HEK293 (cell line): ENCODE results near the gene XPO5.

Source experiments
- CTCF ChIA-PET: fragments of 350-600 bp; formaldehyde crosslinking; extraction: SDS; loops from one replicate; lab custom pipeline; 2021; ENCODE audit warnings: antibody characterized with exemption; lab: Yijun Ruan, JAX
- POLR2A ChIA-PET: fragments of 300-600 bp; formaldehyde crosslinking; extraction: SDS; loops from one replicate; lab custom pipeline; 2020; ENCODE audit warnings: antibody characterized with exemption, inconsistent platforms; lab: Yijun Ruan, JAX
- H3K27ac ChIP-seq: fragments of 200-500 bp; sonication (Bioruptor generic); 2 replicates; pipeline ENCODE4 v1.5.1; 2014; ENCODE audit warnings: low read depth, low read length, control low read depth, inconsistent platforms; ENCODE audit errors: extremely low read depth
- H3K36me3 ChIP-seq, 2 experiments: fragments of 200-500 bp in 1 of 2; sonication (Bioruptor generic) in 1 of 2; 1 replicate in 1 of 2; 2 replicates in 1 of 2; pipeline ENCODE4 v1.5.1; 2014 to 2017; ENCODE audit warnings: inconsistent platforms in 2 of 2, low read length in 2 of 2; ENCODE audit not compliant: control insufficient read depth in 2 of 2, insufficient read depth in 1 of 2
- H3K4me1 ChIP-seq: fragments of 200-500 bp; sonication (Bioruptor generic); 2 replicates; pipeline ENCODE4 v1.5.1; 2014; ENCODE audit warnings: mild to moderate bottlenecking, low read length, inconsistent platforms; ENCODE audit not compliant: control insufficient read depth, insufficient read depth
- H3K4me3 ChIP-seq: 2 replicates; pipeline ENCODE4 v1.5.1; 2011; ENCODE audit warnings: low read depth, mild to moderate bottlenecking, control low read depth, low read length, moderate library complexity
- H3K9me3 ChIP-seq: fragments of 200-500 bp; sonication (Bioruptor generic); 2 replicates; pipeline ENCODE4 v1.5.1; 2014; ENCODE audit warnings: low read depth, low read length, inconsistent platforms; ENCODE audit not compliant: control insufficient read depth, insufficient read depth
- GLI4 ChIP-seq: fragments of 450-650 bp; formaldehyde crosslinking; IDR thresholded peaks from 2 replicates; pipeline ENCODE4 v1.5.1; 2016; ENCODE audit warnings: missing biosample characterization, missing genetic modification characterization
- KLF16 ChIP-seq: fragments of 450-650 bp; formaldehyde crosslinking; IDR thresholded peaks from 2 replicates; pipeline ENCODE4 v1.5.1; 2017; ENCODE audit warnings: missing biosample characterization, missing genetic modification characterization
- OSR2 ChIP-seq: fragments of 450-650 bp; formaldehyde crosslinking; IDR thresholded peaks from 2 replicates; pipeline ENCODE4 v1.5.1; 2016; ENCODE audit warnings: missing biosample characterization, missing genetic modification characterization
- RBAK ChIP-seq: fragments of 450-650 bp; formaldehyde crosslinking; IDR thresholded peaks from 2 replicates; pipeline ENCODE4 v1.5.1; 2016; ENCODE audit warnings: missing biosample characterization, missing genetic modification characterization
- SALL2 ChIP-seq: fragments of 450-650 bp; formaldehyde crosslinking; IDR thresholded peaks from 2 replicates; pipeline ENCODE4 v1.5.0; 2017; ENCODE audit warnings: missing biosample characterization, mild to moderate bottlenecking, missing genetic modification characterization, borderline replicate concordance
- SCRT2 ChIP-seq: fragments of 450-650 bp; formaldehyde crosslinking; IDR thresholded peaks from 2 replicates; pipeline ENCODE4 v1.5.1; 2016; ENCODE audit warnings: missing biosample characterization, missing genetic modification characterization
- TCF7L2 ChIP-seq: IDR thresholded peaks from 2 replicates; pipeline ENCODE4 v1.6.1; 2011; ENCODE audit warnings: low read depth, mild to moderate bottlenecking, inconsistent platforms, low read length, moderate library complexity, borderline replicate concordance
- ZFP69B ChIP-seq: fragments of 450-650 bp; formaldehyde crosslinking; IDR thresholded peaks from 2 replicates; pipeline ENCODE4 v1.5.1; 2016; ENCODE audit warnings: missing biosample characterization, missing genetic modification characterization
- ZNF248 ChIP-seq: fragments of 450-650 bp; formaldehyde crosslinking; IDR thresholded peaks from 2 replicates; pipeline ENCODE4 v1.5.1; 2017; ENCODE audit warnings: missing biosample characterization, missing genetic modification characterization
- ZNF366 ChIP-seq: fragments of 450-650 bp; formaldehyde crosslinking; conservative IDR thresholded peaks from 2 replicates; pipeline ENCODE4 v1.5.1; 2016; ENCODE audit warnings: missing biosample characterization, missing genetic modification characterization
- ZNF530 ChIP-seq: fragments of 450-650 bp; formaldehyde crosslinking; IDR thresholded peaks from 2 replicates; pipeline ENCODE4 v1.5.1; 2016; ENCODE audit warnings: low read depth, missing biosample characterization, missing genetic modification characterization
- ZNF600 ChIP-seq: fragments of 450-650 bp; formaldehyde crosslinking; IDR thresholded peaks from 2 replicates; pipeline ENCODE4 v1.5.1; 2016; ENCODE audit warnings: missing biosample characterization, missing genetic modification characterization
- ZNF658 ChIP-seq: fragments of 450-650 bp; formaldehyde crosslinking; IDR thresholded peaks from 2 replicates; pipeline ENCODE4; 2016; ENCODE audit warnings: missing biosample characterization, missing genetic modification characterization
- ZNF777 ChIP-seq: fragments of 450-650 bp; formaldehyde crosslinking; IDR thresholded peaks from 2 replicates; pipeline ENCODE4 v1.5.1; 2017; ENCODE audit warnings: missing biosample characterization, missing genetic modification characterization, borderline replicate concordance
- ZNF792 ChIP-seq: fragments of 450-650 bp; formaldehyde crosslinking; IDR thresholded peaks from 2 replicates; pipeline ENCODE4 v1.5.1; 2016; ENCODE audit warnings: missing biosample characterization, missing genetic modification characterization
- TF ChIP-seq, protein P1 (sequence below): fragments of 450-650 bp; formaldehyde crosslinking; IDR thresholded peaks from 2 replicates; pipeline ENCODE4 v1.5.1; 2016; ENCODE audit warnings: missing biosample characterization, missing genetic modification characterization
- TF ChIP-seq, protein P2 (sequence below): fragments of 450-650 bp; formaldehyde crosslinking; IDR thresholded peaks from 2 replicates; pipeline ENCODE4 v1.5.1; 2016; ENCODE audit warnings: missing biosample characterization, missing genetic modification characterization
- TF ChIP-seq, protein P3 (sequence below): fragments of 450-650 bp; formaldehyde crosslinking; IDR thresholded peaks from 2 replicates; pipeline ENCODE4 v1.5.1; 2016; ENCODE audit warnings: missing biosample characterization, missing genetic modification characterization
- TF ChIP-seq, protein P4 (sequence below): fragments of 450-650 bp; formaldehyde crosslinking; IDR thresholded peaks from 2 replicates; pipeline ENCODE4 v1.5.1; 2016; ENCODE audit warnings: missing biosample characterization, missing genetic modification characterization, borderline replicate concordance

The XPO5 gene

DNA sequence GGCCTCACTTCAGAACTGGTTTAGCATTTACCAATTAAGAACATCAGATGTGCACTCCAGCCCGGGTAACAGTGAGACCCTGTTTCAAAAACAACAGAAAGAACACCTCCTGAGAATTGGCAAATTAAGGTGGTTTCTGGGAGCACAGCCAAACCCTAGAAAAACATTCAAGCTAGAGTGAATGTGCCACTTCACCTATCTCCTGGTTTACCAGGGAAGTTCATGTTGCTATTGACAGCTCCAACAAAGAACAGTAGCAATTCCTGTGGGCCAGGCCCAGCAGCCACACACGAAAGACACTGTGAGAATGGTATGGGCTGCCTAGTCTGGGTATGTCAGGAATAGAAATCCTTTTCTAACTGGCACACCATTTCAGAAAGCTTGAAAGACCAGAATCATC, 54.0 kb downstream of the XPO5 start:
- peaks cover 30 to 82% of the 10 kb centered on the region in 2 experiments for H3K36me3 ChIP-seq
- H3K9me3 ChIP-seq, result no peaks in the 10 kb centered on the region
- POLR2A ChIA-PET, result interaction anchor here (0.6 to 2.3 kb wide), 5 partner anchors 10 to 54 kb away, joined by 3 to 8 read pairs (median 8); partner anchors contain the start of genes LRRC73 and XPO5
- CTCF ChIA-PET, result interaction anchor here (0.6 to 2.1 kb wide), 3 partner anchors 15 to 294 kb away, joined by 3 to 6 read pairs (median 3); no protein-coding TSS in a partner anchor
- TF ChIP-seq OSR2 (tag by site-specific recombination), result peak; percentile 70
- TF ChIP-seq, protein P1, sequence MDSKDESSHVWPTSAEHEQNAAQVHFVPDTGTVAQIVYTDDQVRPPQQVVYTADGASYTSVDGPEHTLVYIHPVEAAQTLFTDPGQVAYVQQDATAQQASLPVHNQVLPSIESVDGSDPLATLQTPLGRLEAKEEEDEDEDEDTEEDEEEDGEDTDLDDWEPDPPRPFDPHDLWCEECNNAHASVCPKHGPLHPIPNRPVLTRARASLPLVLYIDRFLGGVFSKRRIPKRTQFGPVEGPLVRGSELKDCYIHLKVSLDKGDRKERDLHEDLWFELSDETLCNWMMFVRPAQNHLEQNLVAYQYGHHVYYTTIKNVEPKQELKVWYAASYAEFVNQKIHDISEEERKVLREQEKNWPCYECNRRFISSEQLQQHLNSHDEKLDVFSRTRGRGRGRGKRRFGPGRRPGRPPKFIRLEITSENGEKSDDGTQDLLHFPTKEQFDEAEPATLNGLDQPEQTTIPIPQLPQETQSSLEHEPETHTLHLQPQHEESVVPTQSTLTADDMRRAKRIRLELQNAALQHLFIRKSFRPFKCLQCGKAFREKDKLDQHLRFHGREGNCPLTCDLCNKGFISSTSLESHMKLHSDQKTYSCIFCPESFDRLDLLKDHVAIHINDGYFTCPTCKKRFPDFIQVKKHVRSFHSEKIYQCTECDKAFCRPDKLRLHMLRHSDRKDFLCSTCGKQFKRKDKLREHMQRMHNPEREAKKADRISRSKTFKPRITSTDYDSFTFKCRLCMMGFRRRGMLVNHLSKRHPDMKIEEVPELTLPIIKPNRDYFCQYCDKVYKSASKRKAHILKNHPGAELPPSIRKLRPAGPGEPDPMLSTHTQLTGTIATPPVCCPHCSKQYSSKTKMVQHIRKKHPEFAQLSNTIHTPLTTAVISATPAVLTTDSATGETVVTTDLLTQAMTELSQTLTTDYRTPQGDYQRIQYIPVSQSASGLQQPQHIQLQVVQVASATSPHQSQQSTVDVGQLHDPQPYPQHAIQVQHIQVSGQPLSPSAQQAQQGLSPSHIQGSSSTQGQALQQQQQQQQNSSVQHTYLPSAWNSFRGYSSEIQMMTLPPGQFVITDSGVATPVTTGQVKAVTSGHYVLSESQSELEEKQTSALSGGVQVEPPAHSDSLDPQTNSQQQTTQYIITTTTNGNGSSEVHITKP (tag by site-specific recombination), result 0 out of 2 replicates have a peak, but pooled peaks have one; percentile 50
- TF ChIP-seq KLF16, result no peak
- no peak for TF ChIP-seq ZNF792
- no peak for TF ChIP-seq ZNF777 (tag by site-specific recombination)
- H3K4me1 ChIP-seq, result peaks cover 5% of the 10 kb centered on the region; the same call in 1 of the 2 replicates
- no peak overlapping the region for H3K4me3 ChIP-seq
- H3K27ac ChIP-seq, result no peak overlapping the region

DNA sequence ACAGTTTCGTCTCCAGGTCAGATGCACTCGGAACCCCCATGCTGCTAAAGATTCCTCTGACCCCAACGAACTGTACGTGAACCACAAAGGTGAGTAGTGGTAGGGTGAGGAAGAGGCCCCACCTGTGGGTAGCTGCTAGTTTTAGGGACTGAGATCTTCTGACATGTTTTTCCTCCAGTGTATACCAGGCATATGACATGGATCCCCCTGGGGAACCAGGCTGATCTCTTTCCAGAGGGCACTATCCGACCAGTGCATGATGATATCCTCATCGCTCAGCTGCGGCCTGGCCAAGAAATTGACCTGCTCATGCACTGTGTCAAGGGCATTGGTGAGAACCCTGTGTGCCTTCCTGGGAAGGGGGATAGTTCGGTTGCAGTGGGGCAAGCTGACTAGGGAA, 55.7 kb downstream of the XPO5 start:
- ChIA-PET POLR2A (interaction anchor here (0.6 to 2.3 kb wide), 3 partner anchors 12 to 57 kb away, joined by 3 to 8 read pairs (median 4); partner anchors contain the start of gene XPO5), CTCF (interaction anchor here (0.7 to 2.1 kb wide), 2 partner anchors 13 to 21 kb away, joined by 3 to 6 read pairs; no protein-coding TSS in a partner anchor)
- no peak for TF ChIP-seq TCF7L2
- TF ChIP-seq ZFP69B, result 0 out of 2 replicates have a peak, but pooled peaks have one; percentile 9
- no peak for TF ChIP-seq SALL2 (tag by site-specific recombination)
- no peak for TF ChIP-seq ZNF248 (tag by site-specific recombination)
- TF ChIP-seq ZNF530 (tag by site-specific recombination), result no peak
- TF ChIP-seq, protein P2, sequence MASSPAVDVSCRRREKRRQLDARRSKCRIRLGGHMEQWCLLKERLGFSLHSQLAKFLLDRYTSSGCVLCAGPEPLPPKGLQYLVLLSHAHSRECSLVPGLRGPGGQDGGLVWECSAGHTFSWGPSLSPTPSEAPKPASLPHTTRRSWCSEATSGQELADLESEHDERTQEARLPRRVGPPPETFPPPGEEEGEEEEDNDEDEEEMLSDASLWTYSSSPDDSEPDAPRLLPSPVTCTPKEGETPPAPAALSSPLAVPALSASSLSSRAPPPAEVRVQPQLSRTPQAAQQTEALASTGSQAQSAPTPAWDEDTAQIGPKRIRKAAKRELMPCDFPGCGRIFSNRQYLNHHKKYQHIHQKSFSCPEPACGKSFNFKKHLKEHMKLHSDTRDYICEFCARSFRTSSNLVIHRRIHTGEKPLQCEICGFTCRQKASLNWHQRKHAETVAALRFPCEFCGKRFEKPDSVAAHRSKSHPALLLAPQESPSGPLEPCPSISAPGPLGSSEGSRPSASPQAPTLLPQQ, result peak; percentile 60; the same call in 1 of the 2 replicates
- H3K4me3 ChIP-seq, result no peak overlapping the region
- H3K27ac ChIP-seq, result no peak overlapping the region
- no peaks in the 10 kb centered on the region for H3K9me3 ChIP-seq
- peaks cover 20 to 73% of the 10 kb centered on the region in 2 experiments for H3K36me3 ChIP-seq
- H3K4me1 ChIP-seq, result peaks cover 9% of the 10 kb centered on the region; the same call in 1 of the 2 replicates

DNA sequence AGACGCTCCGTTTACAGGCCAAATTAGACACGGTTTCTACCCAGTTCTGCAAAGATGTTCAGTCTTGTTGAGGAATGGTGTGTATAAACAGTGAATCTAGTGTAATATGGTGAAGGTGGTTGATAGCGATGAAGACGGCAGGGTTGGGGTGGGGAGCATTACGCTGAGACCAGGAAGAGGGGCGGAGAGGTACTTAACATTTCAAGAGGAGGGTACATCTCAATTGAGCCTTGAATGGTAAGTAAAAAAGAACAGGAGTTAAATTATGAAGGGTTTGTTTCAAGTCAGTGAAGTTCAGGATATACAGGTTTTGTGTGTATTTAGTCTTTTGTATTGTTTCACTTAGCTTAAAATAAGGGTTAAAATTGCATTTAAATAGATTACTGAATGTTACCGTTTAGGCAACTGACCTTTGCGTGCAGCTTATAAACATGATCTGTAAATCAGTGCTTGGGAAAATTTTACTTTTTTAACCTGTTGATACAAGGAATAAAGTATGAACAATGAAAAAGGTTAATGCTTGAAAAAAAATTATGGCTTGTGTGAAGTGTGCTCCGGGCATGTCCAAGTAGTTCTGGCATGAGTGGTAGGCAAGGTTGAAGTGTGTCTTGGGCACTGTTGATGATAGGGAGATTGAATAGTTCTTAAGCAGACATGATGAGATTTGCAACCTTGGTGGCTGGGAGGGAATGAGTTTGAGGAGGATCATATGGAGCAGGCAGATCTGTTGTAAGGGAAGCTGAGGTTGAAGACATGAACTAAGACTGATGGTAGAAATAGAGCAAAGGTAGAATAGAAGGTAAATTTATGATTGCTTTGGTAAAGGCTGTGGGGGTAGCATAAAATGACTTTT, 58.1 kb downstream of the XPO5 start:
- ChIA-PET POLR2A (interaction anchor here (0.7 to 2.1 kb wide), 12 partner anchors 9 to 588 kb away, joined by 3 to 14 read pairs (median 5); partner anchors contain the start of genes ABCC10, CNPY3, CUL7 and GTPBP2), CTCF (interaction anchor here (0.7 to 2.6 kb wide), 6 partner anchors 8 to 183 kb away, joined by 3 to 20 read pairs (median 4); no protein-coding TSS in a partner anchor)
- Histone ChIP-seq H3K27ac (peak overlapping the region; percentile 57), H3K9me3 (no peaks in the 10 kb centered on the region), H3K4me1 (peaks cover 9% of the 10 kb centered on the region; the same call in 1 of the 2 replicates), H3K4me3 (peak overlapping the region; percentile 88), H3K36me3 (peaks cover 25 to 72% of the 10 kb centered on the region in 2 experiments)
- TF ChIP-seq ZNF366 (tag by site-specific recombination) (peak; percentile 17; the same call in 1 of the 2 replicates), RBAK (tag by site-specific recombination) (peak; percentile 29; the same call in 1 of the 2 replicates), SCRT2 (tag by site-specific recombination) (peak; percentile 92), ZNF600 (tag by site-specific recombination) (peak; percentile 64), ZNF658 (no peak), GLI4 (0 out of 2 replicates have a peak, but pooled peaks have one; percentile 12)
- TF ChIP-seq, protein P3, sequence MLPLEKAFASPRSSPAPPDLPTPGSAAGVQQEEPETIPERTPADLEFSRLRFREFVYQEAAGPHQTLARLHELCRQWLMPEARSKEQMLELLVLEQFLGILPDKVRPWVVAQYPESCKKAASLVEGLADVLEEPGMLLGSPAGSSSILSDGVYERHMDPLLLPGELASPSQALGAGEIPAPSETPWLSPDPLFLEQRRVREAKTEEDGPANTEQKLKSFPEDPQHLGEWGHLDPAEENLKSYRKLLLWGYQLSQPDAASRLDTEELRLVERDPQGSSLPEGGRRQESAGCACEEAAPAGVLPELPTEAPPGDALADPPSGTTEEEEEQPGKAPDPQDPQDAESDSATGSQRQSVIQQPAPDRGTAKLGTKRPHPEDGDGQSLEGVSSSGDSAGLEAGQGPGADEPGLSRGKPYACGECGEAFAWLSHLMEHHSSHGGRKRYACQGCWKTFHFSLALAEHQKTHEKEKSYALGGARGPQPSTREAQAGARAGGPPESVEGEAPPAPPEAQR (tag by site-specific recombination), result 0 out of 2 replicates have a peak, but pooled peaks have one; percentile 36
- TF ChIP-seq, protein P4, sequence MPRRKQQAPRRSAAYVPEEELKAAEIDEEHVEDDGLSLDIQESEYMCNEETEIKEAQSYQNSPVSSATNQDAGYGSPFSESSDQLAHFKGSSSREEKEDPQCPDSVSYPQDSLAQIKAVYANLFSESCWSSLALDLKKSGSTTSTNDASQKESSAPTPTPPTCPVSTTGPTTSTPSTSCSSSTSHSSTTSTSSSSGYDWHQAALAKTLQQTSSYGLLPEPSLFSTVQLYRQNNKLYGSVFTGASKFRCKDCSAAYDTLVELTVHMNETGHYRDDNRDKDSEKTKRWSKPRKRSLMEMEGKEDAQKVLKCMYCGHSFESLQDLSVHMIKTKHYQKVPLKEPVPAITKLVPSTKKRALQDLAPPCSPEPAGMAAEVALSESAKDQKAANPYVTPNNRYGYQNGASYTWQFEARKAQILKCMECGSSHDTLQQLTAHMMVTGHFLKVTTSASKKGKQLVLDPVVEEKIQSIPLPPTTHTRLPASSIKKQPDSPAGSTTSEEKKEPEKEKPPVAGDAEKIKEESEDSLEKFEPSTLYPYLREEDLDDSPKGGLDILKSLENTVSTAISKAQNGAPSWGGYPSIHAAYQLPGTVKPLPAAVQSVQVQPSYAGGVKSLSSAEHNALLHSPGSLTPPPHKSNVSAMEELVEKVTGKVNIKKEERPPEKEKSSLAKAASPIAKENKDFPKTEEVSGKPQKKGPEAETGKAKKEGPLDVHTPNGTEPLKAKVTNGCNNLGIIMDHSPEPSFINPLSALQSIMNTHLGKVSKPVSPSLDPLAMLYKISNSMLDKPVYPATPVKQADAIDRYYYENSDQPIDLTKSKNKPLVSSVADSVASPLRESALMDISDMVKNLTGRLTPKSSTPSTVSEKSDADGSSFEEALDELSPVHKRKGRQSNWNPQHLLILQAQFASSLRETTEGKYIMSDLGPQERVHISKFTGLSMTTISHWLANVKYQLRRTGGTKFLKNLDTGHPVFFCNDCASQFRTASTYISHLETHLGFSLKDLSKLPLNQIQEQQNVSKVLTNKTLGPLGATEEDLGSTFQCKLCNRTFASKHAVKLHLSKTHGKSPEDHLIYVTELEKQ (tag by site-specific recombination), result no peak
